HG03571 (cell line): ENCODE measurements around the gene PCBP3.

ENCODE experiments used
- ATAC-seq: cut with Tn5 transposase; IDR thresholded peaks from one replicate; pipeline ENCODE4 v1.9.1; 2021; ENCODE audit not compliant: unreplicated experiment

PCBP3 gene

DNA sequence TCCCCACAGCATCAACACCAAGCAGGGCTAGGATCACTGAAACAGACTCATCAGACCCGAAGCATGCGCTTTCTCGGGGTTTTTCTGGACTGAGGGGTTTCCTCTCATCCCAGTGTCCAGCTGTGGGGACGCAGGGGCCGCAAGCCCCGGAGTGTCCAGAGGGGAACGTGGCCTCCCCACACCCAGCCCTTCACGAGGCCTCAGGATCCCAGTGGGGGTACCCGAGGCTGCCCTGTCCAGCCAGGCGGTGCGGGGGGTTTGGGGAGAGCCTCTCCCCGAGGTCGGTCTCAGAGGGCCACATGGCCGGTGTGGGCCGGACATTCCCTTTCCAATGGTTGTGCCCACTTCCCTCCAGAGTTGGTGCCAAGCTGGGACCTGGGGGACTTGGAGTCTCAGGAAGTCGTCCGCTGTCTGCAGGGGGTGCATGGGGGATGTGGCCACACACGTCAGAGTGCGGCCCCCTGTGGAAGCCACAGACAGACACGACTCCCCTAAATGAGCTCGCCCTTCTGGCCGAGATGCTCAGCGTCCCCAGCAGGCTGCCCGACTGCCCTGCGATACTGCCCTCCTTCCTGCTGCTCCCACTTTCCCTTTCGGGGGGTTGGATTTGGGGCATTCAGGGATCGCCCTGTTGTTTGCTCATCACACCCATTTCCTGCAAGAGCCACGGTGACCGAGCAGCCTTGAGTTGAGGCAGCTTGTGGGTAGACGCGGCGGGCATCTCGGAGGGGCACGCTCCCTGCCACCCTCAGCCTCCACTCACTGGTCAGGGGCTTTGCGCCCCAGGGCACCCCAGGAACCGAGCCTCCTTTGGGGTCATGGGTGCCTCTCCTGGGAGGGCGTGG is 342.2 kb downstream of the PCBP3 start:
- no peak for ATAC-seq

DNA sequence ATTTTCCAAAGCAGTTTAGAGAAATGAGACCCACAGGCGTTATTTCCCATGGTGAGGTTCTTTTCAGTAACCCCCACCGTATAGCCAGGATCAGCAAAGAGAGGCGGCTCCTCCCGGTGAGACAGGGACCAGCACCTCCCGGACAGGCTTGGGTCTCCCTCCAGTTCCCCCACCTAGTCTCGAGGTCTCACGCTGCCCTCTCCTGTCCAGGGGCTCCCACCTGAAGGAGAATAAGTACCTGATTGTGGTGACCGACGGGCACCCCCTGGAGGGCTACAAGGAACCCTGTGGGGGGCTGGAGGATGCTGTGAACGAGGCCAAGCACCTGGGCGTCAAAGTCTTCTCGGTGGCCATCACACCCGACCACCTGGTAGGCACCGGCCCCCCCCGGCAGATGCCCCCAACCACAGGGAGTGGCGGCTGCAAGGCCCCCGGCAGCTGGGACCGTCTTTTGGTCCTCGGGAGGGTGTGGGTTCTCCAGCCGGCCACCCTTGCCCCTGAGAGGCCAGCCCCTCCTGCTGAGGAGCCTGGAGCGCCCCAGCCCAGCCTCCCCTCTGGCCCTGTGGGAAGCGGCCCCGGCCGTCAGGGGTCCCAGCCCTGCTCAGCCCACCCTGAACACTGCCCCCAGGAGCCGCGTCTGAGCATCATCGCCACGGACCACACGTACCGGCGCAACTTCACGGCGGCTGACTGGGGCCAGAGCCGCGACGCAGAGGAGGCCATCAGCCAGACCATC is 343.0 kb downstream of the PCBP3 start:
- ATAC-seq, result no peak

DNA sequence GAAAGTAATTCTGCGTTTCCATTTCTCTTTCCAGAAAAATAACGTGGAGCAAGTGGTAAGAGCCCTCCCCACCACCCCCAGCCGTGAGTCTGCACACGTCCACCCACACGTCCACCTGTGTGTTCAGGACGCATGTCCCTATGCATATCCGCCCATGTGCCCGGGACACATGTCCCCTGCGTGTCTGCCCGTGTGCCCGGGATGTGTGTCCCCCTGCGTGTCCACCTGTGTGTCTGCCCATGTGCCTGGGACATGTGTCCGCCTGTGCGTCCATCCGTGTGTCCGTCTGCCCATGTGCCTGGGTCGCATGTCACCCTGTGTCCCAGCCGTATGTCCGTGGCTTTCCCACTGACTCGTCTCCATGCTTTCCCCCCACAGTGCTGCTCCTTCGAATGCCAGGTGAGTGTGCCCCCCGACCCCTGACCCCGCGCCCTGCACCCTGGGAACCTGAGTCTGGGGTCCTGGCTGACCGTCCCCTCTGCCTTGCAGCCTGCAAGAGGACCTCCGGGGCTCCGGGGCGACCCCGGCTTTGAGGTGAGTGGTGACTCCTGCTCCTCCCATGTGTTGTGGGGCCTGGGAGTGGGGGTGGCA is 343.7 kb downstream of the PCBP3 start:
- no peak for ATAC-seq

DNA sequence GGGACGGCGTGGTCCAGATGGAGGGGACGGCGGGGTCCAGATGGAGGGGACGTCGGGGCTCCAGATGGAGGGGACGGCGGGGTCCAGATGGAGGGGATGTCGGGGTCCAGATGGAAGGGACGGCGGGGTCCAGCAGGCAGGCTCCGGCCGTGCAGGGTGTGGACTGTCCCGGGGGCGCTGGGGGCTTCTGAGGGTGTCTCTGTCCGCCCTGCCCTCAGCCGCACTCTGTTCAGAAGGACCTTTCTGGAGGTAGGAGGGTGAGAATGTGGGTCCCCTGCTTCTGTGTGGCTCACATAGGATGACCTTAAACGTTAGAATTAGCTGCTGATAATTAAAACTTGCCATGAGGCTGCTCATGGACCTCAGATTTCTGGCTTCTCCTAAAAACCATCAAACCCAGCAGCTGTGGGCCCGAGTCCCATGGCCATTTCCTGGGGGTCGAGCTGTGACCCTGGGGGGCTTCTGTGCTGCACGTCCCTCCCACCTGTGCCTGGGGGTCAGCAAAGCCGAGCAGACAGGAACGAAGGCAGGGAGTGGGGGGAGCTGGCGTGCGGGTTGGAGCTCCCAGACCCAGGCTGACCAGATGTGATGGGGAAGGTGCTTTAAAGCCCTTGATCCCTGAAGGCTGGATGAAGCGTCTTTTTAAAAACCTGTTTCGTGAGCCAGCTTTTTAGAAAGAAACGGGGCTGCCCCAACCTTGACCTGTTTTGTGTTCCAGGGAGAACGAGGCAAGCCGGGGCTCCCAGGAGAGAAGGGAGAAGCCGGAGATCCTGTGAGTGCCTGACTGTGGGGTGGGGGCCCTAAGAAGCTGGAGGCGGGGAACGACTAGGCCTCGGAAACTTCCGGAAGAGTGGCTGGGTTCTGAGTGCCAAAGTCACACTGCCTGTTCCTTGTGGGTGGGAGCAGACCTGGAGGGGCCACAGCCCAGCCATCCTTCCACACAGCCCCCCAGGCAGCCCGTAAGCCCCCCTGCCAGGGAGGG is 345.1 kb downstream of the PCBP3 start:
- no peak for ATAC-seq

DNA sequence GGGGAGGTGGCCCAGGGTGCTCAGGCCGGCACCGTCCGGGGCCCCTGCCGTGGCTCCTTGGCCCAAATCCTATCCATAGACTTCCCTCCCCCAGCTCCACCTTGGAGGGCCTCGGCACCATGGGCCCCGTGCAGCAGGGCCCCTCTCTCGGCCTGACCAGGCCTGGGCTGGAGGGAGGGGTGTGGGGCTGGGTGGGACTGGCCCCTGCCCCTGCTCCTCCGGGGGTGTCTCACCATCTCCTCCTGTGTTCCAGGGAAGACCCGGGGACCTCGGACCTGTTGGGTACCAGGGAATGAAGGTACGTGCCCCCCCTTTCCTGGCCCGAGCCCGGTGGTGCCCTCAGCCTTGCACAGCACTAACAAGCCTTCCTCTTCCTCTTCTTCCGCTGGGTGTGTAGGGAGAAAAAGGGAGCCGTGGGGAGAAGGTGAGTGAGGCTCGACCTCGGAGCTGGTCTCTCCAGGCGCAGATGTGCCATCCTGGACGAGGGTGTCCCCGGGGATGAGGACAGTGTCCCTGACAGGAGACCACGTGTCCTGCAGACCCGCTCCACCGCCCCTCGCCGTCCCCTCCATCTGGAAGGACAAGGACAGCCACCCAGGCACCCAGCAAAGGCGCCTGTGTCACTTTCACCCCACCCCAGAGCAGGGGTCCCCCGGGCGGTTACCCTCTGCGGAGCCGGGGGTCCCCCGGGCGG is 346.0 kb downstream of the PCBP3 start:
- ATAC-seq, result no peak

DNA sequence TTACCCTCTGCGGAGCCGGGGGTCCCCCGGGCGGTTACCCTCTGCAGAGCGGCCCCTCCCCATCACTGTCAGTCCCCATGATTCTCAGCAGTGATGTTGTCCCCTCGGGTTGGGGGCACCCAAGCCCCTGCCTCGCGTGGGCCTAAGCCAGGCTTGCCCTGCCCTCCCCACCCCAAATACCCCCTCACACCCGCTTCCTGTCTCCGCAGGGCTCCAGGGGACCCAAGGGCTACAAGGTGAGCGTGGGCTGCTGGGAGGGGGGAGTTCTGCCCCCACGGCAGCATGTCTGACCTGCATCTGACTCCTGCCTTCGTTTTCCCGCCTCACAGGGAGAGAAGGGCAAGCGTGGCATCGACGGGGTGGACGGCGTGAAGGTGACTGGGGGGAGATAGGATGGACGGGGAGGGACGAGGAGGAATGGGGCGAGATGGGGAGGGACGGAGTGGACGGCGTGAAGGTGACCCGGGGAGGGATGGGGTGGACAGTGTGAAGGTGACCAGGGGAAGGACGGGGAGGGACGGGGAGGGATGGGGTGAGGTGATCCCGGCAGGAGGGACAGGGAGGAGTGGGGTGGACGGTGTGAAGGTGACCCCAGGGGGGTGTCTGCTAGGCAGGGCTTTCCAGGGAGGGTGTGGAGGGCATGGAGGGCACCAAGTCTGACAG is 346.7 kb downstream of the PCBP3 start:
- no peak for ATAC-seq

DNA sequence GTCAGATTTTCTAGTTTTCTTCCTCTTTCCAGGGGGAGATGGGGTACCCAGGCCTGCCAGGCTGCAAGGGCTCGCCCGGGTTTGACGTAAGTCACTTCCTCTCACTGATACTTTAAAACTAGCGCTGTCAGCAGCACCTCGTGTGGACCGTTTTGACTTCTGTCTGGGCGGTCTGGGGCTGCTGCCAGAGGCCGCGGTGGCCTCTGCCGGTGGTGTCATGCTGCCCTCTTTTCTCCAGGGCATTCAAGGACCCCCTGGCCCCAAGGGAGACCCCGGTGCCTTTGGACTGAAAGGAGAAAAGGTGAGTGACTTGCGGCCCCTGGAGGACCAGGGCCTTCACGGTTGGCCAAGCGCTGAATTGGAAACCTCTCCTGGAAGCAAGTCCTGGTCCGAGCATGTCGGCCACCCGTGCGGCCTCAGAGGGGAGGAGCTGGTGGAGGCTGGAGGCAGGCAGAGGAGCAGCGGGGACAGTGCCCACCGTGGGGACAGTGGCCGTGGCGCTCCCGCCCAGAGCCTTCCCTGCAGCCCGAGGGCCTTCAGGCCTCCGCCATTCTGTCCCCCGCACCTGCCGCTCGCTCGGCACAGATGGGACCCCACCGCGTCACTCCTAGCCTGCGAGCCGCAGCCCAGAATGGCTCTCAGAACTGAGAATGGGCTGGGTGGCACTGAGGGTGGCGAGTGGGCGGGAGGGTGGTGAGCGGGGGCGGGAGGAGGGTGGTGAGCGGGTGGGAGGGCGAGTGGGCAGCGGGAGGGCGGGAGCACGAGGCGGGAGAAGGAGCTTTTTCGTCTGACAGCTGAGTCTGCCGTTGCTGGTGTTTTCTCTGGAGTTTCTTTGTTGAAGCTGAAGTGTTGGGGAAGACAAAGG is 347.4 kb downstream of the PCBP3 start:
- ATAC-seq, result no peak

DNA sequence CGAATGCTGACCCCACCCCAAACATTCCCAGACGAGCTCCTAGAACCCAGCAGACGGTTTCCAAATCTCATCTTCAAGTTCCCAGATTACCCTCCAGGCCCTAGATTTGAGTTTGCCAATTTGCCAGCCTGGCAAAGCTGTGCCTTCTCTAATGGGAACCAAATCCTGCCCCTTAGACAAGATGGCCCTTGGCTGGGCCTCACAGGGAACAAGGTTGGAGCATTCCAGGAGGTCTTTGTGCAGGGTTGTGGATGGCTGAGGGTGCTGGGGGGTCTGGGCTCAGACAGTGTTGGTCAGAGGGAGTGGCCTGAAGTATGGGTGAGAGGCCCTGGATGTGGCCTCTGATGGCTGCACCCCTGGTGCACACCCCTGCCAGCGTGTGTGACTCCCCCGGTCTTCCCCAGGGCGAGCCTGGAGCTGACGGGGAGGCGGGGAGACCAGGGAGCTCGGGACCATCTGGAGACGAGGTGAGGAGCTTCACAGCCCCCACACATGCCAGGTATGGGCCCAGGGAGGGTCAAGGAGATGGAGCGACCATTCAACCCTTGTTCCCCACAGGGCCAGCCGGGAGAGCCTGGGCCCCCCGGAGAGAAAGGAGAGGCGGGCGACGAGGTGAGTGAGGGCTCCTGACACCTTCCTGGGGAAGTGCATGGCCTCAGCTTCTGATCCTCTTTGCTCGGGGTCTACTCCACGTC is 348.2 kb downstream of the PCBP3 start:
- ATAC-seq, result no peak
